Measurements from ENCODE around the gene MRTFA. TPM values are rescaled to one million over a fixed set of nuclear protein-coding genes. Genes with fewer than 3 reads are reported as not detected.

MRTFA gene
- total RNA-seq, 1 donor from 2014 or later: 32.6 TPM

DNA sequence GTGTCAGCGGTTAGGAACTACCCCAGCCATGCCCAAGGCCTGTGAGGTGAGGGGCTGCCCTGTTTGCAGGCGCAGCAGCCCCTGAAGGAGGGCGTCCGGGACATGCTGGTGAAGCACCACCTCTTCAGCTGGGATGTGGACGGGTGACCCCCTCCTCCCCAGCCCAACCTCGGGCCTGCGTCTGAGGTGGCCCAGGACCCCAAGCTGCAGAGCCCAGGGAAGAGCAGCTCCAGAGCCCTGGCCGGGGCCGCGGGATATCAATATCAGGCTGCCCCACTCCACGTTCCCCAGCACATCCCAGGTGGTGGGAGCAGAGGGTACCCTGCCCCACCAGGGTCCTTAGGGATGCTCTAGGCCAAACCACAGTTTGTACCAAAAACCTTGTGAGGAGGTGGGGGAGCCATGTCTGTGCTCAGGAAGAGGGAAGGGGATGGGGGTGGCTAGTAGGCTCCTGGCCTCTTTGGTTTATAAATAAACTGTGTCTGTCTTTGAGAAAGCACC lies 226.9 kb downstream of the MRTFA start:
- DNase-seq: no peak

DNA sequence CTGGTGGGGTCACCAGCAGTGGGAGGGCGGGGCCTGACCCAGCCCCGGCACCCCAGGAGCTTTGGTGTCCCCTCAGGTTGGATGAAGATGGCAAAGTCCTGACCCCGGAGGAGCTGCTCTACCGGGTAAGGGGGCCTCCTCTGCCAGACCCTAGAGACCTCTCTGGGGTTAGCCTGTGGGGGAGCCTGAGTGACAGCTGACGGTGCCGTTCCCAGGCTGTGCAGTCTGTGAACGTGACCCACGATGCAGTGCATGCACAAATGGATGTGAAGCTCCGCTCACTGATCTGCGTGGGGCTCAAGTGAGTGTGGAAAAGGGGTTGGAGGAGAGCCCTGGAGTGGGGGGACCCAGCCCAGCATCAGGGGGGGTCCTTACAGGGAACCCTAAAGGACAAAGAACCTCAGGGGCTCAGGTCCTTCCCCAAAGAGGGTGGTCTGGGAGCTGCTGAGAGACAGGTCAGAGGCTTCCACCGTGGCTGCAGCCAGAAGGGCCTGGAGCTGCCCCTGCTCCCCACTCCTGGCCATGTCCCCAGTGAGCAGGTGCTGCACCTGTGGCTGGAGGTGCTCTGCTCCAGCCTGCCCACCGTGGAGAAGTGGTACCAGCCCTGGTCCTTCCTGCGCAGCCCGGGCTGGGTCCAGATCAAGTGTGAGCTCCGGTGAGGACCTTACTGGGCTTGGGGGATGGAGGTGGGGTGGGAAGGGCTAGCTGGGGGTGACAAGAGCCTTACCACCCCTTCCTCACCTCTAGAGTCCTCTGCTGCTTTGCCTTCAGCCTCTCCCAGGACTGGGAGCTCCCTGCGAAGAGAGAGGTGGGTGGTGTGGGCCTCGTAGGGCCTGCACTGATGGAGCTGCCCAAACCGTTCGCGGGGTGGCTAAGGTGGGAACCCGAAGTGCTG lies 227.6 kb downstream of the MRTFA start:
- DNase-seq: no peak

DNA sequence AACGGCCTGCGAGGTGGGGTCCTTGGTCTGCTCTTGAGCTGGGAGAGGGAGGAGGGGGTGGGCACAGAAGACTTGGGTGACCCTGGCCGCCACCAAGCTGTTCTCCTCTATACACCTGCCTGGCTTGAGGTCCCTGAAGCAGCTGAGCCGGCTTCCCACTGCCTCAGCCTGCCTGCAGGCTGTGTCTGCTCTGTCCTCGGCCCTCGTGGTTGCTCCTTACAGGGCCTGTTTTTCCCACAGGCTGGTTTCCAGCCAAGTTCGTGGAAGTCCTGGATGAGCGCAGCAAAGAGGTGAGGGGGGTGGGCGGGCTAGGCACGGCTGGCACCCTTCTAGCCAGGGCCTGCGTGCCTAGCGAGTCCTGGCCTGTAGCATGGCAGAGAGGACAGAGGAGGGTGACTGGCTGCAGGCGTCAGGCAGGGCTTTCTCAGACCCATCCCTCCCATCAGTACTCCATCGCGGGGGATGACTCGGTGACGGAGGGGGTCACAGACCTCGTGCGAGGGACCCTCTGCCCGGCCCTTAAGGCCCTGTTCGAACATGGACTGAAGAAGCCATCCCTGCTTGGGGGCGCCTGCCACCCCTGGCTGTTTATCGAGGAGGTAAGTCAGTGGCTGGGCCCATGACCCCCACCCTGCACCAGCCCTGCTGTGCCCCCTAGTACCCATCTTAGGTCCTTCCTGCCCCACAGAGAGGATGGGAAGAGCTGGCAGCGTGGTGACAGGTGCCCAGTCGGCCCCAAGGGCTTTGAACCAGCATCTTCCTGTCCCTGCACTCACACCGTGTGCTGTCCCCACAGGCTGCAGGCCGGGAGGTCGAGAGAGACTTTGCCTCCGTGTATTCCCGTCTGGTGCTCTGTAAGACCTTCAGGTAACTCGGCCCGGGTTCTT lies 228.4 kb downstream of the MRTFA start:
- DNase-seq: no peak

DNA sequence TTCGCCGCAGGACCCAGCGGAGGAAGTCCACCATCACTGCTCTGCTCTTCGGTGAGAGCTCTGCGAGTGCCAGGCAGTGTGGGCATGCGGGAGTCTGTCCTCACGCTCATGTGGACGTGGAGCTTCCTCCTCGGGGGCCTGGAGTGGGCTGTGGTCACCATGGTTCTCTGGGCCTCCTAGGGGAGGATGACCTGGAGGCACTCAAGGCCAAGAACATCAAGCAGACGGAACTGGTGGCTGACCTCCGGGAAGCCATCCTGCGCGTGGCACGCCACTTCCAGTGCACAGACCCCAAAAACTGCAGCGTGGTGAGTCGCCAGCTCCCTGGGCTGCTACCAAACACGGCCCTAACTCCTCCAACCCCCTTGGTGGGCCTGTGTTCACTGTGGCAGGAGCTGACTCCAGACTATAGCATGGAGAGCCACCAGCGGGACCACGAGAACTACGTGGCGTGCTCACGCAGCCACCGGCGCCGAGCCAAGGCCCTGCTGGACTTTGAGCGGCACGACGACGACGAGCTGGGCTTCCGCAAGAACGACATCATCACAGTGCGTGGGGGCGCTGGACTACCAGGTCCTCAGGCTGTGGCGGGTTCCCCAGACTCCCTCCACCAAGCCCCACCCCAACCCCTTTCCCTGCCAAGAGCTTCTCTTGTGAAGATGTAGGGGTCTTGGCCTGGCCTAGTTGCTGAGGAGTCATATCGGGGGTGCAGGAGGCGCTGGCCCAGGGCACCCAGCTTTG lies 229.3 kb downstream of the MRTFA start:
- no peak for DNase-seq

DNA sequence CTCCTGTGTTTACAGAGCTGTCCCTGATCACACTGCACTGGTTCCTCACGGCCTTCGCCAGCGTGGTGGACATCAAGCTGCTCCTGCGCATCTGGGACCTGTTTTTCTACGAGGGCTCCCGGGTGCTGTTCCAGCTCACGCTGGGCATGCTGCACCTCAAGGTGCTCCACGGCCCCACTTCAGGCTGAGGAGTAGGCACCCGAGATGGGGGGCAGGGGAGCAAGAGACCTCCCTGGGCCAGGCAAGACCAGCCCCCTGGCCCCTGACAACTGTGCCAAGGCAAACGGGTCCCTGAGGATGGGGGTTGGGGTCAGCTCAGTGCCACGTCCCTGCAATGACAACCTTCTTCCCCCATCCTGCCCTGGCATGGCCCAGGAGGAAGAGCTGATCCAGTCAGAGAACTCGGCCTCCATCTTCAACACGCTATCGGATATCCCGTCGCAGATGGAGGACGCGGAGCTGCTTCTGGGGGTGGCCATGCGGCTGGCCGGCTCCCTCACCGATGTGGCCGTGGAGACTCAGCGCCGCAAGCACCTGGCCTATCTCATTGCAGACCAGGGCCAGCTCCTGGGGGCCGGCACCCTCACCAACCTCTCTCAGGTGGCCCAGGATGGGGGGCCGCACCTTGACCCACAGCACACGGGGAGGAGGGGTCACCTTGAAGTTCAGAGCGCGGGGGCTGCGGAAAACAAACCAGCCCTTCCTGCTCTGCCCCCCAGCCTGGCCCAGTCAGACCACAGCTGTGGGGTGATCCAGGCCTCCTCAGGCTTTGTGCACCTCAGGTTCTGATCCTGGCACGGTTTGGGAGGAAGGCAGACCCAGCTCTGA lies 230.2 kb downstream of the MRTFA start:
- DNase-seq: no peak

DNA sequence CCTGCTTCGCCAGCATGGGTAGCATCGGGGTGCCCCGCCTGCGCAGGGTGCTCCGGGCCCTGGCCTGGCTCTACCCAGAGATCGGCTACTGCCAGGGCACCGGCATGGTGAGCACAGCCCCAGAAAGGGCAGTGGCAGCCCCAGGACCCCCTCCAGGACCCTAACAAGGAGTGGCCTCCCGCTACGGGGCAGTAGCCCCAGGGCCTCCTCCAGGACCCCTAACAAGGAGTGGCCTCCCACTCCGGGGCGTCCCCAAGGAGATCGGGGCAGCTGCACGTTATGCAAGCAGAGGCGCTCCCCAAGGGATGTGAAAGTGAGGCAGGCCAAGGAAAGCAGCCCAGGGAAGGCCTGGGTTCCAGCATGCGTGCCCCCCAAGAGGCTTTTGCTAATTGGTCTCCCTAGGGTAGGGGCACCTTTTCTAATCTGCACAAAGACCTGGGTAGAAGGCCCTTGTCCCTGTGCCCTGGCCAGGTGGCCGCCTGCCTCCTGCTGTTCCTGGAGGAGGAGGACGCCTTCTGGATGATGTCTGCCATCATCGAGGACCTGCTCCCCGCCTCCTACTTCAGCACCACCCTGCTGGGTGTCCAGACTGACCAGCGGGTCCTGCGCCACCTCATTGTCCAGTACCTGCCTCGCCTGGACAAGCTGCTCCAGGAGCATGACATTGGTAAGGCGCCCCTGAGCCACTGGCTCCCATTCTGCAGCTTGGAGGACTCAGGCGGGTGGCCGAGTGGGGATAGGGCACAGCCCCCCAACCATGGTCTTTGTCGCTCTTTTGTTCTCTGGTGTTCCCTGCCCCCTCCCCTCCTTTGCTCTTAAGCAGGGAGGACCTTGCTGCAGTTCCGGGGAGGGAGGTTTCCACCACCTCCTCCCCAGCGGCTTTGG lies 231.1 kb downstream of the MRTFA start:
- DNase-seq: no peak

DNA sequence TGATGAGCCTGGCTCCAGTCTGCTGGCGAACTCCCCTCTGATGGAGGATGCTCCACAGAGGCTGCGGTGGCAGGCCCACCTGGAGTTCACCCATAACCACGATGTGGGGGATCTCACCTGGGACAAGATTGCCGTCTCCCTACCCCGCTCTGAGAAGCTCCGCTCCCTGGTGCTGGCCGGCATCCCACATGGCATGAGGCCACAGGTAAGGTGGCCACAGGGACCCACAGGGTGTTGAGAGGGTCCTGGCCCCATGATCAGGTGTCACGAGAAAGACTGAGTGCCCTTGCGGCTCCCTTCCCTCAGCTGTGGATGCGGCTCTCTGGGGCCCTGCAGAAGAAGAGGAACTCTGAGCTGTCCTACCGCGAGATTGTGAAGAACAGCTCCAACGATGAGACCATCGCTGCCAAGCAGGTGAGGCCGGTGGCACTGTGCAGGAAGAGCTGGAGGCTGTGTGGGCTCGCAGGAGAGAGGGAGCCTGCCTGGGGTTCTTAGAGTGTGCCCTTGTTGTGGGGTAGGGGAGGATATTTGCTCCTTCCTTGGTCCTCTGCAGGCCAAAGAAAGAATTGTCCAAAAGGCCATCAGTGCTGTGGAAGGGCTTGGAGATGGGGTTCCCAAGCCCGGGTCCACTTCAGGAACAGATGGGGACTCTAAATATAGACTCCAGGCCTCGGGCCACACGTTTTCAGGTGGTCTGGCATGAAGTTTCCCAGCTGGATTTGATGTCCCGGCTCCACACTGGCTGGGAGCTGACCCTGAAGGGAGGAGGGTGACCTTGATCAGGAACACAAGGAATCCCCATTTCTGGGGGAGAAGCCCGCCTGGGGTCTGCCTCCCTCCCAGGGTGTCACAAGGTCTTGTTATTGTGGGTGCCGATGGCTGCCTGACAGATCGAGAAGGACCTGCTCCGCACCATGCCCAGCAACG lies 232.0 kb downstream of the MRTFA start:
- DNase-seq: no peak

DNA sequence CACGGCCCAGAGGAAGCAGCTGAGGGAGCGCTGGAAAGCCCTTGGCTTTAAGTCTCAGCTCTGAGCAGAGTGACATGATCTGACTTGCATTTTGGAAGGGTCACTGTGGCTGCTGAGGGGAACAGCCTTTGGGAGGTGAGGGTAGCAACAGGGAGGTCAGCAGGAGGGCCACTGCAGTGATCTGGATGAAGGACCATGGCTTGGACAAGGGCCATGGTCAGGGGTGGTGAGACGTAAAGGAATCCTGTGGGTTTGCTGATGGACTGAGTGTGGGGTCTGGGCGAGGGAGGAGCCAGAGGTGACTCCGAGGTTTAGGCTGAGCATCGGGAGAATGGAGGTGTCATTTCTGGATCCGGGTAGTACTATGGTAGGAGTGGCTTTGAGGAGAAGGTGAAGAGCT lies 232.9 kb downstream of the MRTFA start:
- DNase-seq: no peak

DNA sequence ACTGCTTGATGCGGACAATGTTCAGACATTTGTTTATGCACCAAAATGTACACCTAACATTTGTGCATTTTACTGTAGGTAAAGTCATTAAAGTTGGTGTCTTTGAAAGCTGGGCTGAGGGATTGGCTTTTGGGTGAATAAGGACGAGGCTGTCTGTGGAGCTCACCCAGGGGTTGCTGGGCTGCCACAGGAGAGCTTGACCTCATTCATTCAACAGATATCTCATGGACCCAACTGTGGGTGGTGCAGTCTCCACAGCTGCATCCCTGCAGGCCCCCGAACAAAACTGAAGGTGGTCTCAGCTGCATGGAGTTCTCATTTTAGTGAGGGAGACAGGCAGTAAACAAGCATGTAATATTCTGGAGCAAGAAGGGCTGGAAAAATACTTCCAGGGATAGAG lies 233.4 kb downstream of the MRTFA start:
- no peak for DNase-seq

DNA sequence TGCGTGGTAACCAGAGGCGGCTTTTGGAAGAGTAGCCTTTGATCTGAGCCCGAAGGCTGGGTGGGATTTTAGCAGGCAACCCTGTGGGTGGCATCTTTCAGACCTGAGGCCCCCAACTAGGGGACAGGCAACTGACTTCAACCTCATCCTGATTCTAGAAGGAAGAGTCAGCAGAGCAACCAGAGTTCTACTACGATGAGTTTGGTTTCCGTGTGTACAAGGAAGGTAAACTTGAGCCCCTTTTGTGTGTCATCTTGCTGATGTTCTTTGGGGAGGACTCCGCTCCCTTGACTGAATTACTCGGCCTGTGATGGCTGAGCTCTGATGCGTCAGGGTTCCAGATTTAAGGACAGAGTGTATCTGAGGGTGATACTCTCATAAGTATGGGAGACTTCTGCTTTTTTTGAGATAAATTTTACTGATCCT lies 234.5 kb downstream of the MRTFA start:
- DNase-seq: no peak

DNA sequence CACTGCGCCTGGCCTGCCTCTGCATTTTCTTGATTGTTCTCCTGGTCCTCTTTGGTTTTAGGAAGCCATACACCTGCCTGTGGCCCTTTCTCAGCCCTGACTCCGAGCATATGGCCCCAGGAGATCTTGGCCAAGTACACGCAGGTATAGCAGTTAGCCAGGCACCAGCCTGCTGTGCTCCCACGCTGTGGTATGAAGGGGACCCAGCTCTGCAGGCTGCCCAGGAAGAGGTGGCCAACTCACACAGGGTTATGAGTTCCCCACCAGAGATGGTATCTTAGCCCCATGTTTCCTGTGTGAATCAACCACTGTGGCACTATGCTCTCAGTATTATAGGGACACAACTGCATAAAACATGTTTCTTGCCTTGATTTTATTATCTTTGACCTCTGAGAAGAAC lies 235.0 kb downstream of the MRTFA start:
- no peak for DNase-seq

DNA sequence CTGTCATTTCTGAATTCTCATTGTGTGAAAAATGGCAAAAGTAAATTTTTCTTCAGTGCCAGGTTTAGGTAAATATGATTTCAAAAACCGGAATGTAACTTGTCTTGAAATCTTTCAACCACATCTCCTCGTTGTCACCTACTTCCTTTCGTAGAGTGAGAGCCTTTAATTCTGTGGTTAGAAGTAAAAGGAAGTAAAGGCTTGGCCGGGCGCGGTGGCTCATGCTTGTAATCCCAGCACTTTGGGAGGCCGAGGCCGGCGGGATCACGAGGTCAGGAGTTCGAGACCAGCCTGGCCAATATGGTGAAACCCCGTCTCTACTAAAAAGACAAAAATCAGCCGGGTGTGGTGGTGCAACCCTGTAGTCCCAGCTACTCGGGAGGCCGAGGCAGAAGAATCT lies 236.4 kb downstream of the MRTFA start:
- no peak for DNase-seq

DNA sequence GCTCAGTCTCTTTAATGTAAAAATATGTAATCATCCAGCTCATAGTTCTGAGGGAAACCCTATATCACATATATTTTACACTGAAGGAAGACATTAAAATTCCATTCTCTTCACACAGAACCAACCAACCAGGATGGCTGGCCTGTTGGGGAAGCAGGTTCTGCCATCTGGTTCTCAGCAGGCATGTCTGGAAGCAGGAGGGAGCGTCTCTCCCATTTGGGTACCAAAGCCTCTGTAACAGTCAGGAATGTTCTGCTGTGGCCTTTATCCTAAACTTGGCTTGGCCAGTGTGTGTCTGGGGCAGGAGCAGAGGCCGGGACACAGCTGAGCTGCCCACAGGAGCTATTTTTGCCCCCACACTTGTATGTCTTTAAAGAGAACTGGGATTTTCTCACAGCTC lies 236.9 kb downstream of the MRTFA start:
- DNase-seq: no peak

DNA sequence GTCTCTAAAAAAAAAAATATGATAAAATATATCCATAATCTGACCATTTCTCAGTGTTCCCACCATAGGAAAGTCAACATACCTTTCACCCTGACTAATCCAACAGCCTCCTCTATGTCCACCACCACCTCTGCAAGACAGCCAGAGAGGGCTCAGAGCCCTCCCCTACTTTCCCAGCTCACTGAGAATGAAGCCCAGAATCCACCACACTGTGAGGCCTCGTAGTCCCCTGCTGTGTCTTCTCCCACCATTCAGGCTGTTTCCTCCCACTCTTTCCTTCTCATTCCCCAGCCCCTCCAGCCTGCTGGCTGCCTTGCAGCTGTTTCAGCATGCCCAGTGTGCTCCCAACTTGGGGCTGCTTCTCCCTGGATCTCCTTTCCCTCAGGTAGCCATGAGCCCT lies 239.1 kb downstream of the MRTFA start:
- DNase-seq: no peak

DNA sequence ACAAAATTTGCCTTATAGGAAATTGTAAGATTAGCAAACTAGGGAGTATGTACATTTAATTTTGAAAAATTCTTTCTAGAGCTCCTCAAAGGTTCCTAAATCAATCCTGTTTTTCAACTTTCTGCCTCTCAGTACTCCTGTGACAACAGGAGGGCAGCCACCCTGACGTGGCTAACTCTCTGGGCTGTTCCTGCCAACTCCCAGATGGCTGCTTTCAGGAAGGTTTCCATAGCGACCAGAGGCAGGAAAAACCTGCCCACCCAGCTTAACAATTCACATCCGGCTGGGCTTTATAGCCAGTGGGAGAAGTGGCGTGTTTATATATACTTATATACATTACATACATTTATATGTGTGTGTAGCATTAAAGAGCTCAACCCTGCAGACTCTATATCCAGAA lies 239.6 kb downstream of the MRTFA start:
- DNase-seq: peak; percentile 58

DNA sequence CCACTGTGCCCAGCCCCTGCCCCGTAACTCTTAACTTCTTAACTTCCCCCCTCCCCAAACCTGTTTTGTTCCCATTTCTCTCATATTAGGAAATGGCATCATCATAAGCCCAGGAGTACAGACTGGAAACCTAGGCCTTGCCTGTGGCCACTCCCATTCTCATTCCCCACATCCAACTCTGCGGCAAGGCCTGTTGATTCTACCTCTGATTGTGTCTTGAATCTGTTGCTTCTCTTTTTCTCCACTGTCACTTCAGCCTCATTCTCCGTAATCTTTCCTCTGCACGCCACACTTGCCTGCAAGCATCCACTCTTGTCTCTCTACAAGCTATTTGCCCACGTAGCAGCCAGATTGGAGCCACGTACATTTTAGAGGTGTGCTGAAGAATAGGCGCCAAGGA lies 240.9 kb downstream of the MRTFA start:
- no peak for DNase-seq

DNA sequence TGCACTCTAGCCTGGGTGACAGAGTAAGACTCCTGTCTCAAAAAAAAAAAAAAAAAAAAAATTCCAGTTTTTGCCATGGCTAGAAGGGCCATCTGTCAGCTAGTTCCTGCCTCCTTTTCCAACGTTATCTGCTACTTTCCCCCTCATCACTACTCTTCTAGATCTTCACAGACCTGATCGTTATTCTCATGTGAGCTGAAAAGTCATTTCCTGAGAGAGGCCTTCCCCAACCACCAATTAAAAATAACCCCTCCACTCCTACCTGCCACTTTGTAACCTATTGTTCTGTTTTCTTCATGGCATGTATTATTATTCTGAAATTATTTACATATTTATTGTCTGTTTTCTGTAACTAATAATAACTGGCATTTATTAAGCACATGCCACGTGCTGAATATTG lies 241.9 kb downstream of the MRTFA start:
- no peak for DNase-seq

DNA sequence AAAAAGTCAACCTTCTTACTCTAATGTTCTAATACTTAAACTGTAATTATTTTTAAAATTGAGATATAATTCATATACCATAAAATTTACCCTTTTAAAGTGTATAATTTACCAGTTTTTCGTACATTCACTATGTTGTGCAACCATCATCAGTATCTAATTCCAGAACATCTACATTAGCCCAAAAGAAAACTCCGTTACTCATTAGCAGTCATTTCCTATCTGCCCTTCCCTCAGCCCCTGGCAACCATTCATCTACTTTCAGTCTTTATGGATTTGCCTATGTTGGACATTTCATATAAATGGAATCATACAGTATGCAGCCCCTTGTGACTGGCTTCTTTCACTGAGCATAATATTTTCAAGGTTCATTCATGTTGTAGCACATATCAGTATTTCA lies 243.9 kb downstream of the MRTFA start:
- DNase-seq: no peak

DNA sequence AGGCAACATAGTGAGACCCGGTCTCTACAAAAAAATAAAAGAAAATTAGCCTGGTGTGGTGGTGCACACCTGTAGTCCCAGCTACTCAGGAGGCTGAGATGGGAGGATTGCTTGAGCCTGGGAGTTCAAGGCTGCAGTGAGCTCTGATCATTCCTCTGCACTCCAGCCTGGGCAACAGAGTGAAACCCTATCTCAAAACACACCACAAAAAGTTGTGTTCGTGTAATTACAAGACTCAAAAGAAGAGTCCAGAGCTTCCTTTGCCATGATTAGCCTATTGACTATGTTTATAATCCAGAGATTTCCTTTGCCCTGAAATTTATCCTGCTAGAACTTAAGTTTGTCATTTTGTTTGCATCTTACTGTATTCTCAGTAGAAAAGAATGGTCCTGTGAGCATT lies 245.1 kb downstream of the MRTFA start:
- DNase-seq: no peak

Data from skin of body (tissue), 2 donors.